Liver (tissue), 3 donors: Measurements from ENCODE around the gene GRB2.

ENCODE experiments used
- CTCF ChIP-seq: fragments of 150-350 bp; IDR thresholded peaks from 2 replicates; pipeline ENCODE4 v1.5.1; 2017; ENCODE audit warnings: improper control_type of control experiment, low read depth, low read length; ENCODE audit not compliant: missing input control
- EGR1 ChIP-seq, 2 donors: IDR thresholded peaks; 2 replicates each; pipeline ENCODE4 v1.6.1; 2016 to 2018; ENCODE audit warnings: antibody characterized with exemption in 2 of 2, low read depth in 2 of 2
- GABPA ChIP-seq, 2 donors: IDR thresholded peaks in 1 of 2; conservative IDR thresholded peaks in 1 of 2; 2 replicates each; pipeline ENCODE4 v1.6.1; 2016; ENCODE audit warnings: antibody characterized with exemption in 2 of 2, mild to moderate bottlenecking in 1 of 2, moderate library complexity in 1 of 2
- JUND ChIP-seq, 2 donors: IDR thresholded peaks; 2 replicates each; pipeline ENCODE4 v1.6.1; 2016; ENCODE audit warnings: antibody characterized with exemption in 2 of 2
- MAX ChIP-seq: IDR thresholded peaks from 2 replicates; pipeline ENCODE4 v1.6.1; 2016; ENCODE audit warnings: antibody characterized with exemption
- RAD21 ChIP-seq, 2 donors: IDR thresholded peaks; 2 replicates each; pipeline ENCODE4 v1.6.1; 2016; ENCODE audit warnings: antibody characterized with exemption in 2 of 2, mild to moderate bottlenecking in 2 of 2
- REST ChIP-seq: IDR thresholded peaks from 2 replicates; pipeline ENCODE4 v1.6.1; 2016; ENCODE audit warnings: antibody characterized with exemption, mild to moderate bottlenecking
- RXRA ChIP-seq, 2 donors: IDR thresholded peaks; 2 replicates each; pipeline ENCODE4 v1.6.1; 2017 to 2018; ENCODE audit warnings: antibody characterized with exemption in 2 of 2, mild to moderate bottlenecking in 1 of 2
- SP1 ChIP-seq: IDR thresholded peaks from 2 replicates; pipeline ENCODE4 v1.6.1; 2018; ENCODE audit warnings: antibody characterized with exemption, mild to moderate bottlenecking
- TAF1 ChIP-seq: conservative IDR thresholded peaks from 2 replicates; pipeline ENCODE4 v1.6.1; 2016; ENCODE audit warnings: antibody characterized with exemption, mild to moderate bottlenecking
- YY1 ChIP-seq: IDR thresholded peaks from 2 replicates; pipeline ENCODE4 v1.6.1; 2016; ENCODE audit warnings: antibody characterized with exemption, mild to moderate bottlenecking
- TF ChIP-seq, protein P1 (sequence below): IDR thresholded peaks from 2 replicates; pipeline ENCODE4 v1.6.1; 2016; ENCODE audit warnings: antibody characterized with exemption
- TF ChIP-seq, protein P2 (sequence below): IDR thresholded peaks from 2 replicates; pipeline ENCODE4 v1.6.1; 2016; ENCODE audit warnings: antibody characterized with exemption
- donor health status: healthy.
- donor health status: healthy.

DNA sequence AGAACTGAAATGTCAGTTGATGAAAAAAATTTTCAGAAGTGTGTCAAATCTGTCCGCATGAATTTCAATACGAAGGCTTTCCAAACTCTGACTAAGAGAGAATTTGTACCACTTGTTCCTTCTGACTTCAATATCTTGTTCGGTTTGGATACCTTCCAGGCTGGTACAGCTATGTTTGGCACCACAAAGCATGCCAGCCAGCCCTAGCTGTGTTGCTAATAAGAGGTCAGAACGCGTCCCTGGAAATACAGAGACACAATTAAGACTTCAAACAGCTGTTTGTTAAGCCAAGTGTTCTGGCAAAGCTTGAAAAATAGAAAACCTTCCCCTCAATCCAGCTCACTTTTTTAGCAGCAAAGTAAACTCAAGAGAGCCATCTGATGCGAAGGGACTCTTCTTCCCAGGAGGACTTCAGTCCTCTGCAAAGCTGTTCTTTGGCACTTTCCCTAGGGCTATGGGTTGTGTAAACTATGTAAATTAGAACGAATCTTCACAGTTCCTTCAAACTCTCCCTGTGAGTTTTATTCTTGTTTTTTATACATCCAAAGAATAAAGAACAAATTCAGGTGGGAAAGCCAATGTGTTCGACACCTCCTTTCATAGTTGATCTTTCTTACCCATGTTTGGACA lies 35.1 kb downstream of the GRB2 start:
- no peak for TF ChIP-seq MAX
- TF ChIP-seq YY1: no peak
- TF ChIP-seq CTCF: no peak
- no peak for TF ChIP-seq JUND (IDR thresholded peaks at IDR 0.05)
- no peak for TF ChIP-seq SP1
- TF ChIP-seq, protein P1, sequence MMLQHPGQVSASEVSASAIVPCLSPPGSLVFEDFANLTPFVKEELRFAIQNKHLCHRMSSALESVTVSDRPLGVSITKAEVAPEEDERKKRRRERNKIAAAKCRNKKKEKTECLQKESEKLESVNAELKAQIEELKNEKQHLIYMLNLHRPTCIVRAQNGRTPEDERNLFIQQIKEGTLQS: no peak
- no peak for TF ChIP-seq RXRA (IDR thresholded peaks at IDR 0.05)
- TF ChIP-seq TAF1: no peak
- no peak for TF ChIP-seq GABPA (IDR thresholded peaks at IDR 0.05 in 1 of 2, conservative IDR thresholded peaks at IDR 0.05 in 1 of 2)
- TF ChIP-seq RAD21 (IDR thresholded peaks at IDR 0.05): no peak
- TF ChIP-seq REST: no peak
- TF ChIP-seq EGR1 (IDR thresholded peaks at IDR 0.05; ENCODE audit: low read depth in 2 of 2): no peak
- TF ChIP-seq, protein P2, sequence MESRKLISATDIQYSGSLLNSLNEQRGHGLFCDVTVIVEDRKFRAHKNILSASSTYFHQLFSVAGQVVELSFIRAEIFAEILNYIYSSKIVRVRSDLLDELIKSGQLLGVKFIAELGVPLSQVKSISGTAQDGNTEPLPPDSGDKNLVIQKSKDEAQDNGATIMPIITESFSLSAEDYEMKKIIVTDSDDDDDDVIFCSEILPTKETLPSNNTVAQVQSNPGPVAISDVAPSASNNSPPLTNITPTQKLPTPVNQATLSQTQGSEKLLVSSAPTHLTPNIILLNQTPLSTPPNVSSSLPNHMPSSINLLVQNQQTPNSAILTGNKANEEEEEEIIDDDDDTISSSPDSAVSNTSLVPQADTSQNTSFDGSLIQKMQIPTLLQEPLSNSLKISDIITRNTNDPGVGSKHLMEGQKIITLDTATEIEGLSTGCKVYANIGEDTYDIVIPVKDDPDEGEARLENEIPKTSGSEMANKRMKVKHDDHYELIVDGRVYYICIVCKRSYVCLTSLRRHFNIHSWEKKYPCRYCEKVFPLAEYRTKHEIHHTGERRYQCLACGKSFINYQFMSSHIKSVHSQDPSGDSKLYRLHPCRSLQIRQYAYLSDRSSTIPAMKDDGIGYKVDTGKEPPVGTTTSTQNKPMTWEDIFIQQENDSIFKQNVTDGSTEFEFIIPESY: no peak
